GM21723 (cell line): ENCODE measurements around the gene CLIC4.
A peak's percentile ranks its signal among the peaks of the same experiment; 100 is the strongest.
"Not testable (repeated sequence)": the region's sequence is repeated elsewhere in the genome, so short reads cannot be mapped to it uniquely, and the experiment has no call there.

Experiments
- ATAC-seq: cut with Tn5 transposase; IDR thresholded peaks from one replicate; pipeline ENCODE4 v1.9.1; 2021; ENCODE audit warnings: mild to moderate bottlenecking, moderate library complexity; ENCODE audit not compliant: unreplicated experiment

CLIC4 gene

GRCh38 chr1:24717887-24718650 is 27.2 kb upstream of the CLIC4 start:
- ATAC-seq, result no peak

- ATAC-seq, result no peak
These were observed 25.1 kb upstream of the CLIC4 start for GRCh38 chr1:24720152-24720551.

GRCh38 chr1:24721533-24721932 is 23.7 kb upstream of the CLIC4 start:
- no peak for ATAC-seq

GRCh38 chr1:24722073-24723035 is 22.9 kb upstream of the CLIC4 start:
- not testable (repeated sequence) for ATAC-seq

- no peak for ATAC-seq
These were observed 20.7 kb upstream of the CLIC4 start for GRCh38 chr1:24724345-24725208.

- no peak for ATAC-seq
These were observed 20.0 kb upstream of the CLIC4 start for GRCh38 chr1:24725209-24725651.

GRCh38 chr1:24726741-24727140 is 18.5 kb upstream of the CLIC4 start:
- no peak for ATAC-seq

- ATAC-seq, result peak; percentile 72
These were observed 17.6 kb upstream of the CLIC4 start for GRCh38 chr1:24727501-24728216.

- no peak for ATAC-seq
These were observed 16.3 kb upstream of the CLIC4 start for GRCh38 chr1:24728982-24729381.

GRCh38 chr1:24732186-24732885 is 12.9 kb upstream of the CLIC4 start:
- no peak for ATAC-seq

- peak; percentile 86 for ATAC-seq
These were observed 11.9 kb upstream of the CLIC4 start for GRCh38 chr1:24733342-24733741.

GRCh38 chr1:24735156-24735508 is 10.1 kb upstream of the CLIC4 start:
- ATAC-seq, result no peak

GRCh38 chr1:24735509-24736375 is 9.5 kb upstream of the CLIC4 start:
- no peak for ATAC-seq

- ATAC-seq, result no peak
These were observed 7.7 kb upstream of the CLIC4 start for GRCh38 chr1:24737368-24738117.

GRCh38 chr1:24739241-24739640 is 6.0 kb upstream of the CLIC4 start:
- ATAC-seq, result no peak

- ATAC-seq, result no peak
These were observed 2.9 kb upstream of the CLIC4 start for GRCh38 chr1:24742090-24742938.
